Measurements from ENCODE around the gene SMCP.

GRCh38 chr1:152912900-152913299, 34.8 kb downstream of the SMCP start:
- TF ChIP-seq, protein P1, sequence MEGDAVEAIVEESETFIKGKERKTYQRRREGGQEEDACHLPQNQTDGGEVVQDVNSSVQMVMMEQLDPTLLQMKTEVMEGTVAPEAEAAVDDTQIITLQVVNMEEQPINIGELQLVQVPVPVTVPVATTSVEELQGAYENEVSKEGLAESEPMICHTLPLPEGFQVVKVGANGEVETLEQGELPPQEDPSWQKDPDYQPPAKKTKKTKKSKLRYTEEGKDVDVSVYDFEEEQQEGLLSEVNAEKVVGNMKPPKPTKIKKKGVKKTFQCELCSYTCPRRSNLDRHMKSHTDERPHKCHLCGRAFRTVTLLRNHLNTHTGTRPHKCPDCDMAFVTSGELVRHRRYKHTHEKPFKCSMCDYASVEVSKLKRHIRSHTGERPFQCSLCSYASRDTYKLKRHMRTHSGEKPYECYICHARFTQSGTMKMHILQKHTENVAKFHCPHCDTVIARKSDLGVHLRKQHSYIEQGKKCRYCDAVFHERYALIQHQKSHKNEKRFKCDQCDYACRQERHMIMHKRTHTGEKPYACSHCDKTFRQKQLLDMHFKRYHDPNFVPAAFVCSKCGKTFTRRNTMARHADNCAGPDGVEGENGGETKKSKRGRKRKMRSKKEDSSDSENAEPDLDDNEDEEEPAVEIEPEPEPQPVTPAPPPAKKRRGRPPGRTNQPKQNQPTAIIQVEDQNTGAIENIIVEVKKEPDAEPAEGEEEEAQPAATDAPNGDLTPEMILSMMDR (IDR thresholded peaks at IDR 0.05): no peak
- no peak for TF ChIP-seq REST (IDR thresholded peaks at IDR 0.05; ENCODE audit: insufficient read depth in 1 of 2, low read depth in 2 of 2, low read length in 1 of 2)

All from Panc1 (cell line).